Hematopoietic multipotent progenitor cell treated with erythropoietin and hydrocortisone succinate and interleukin-3 and kit ligand, for 17 days (in vitro differentiated cells): ENCODE results near the gene CD38.
"Not testable (repeated sequence)": the region's sequence is repeated elsewhere in the genome, so short reads cannot be mapped to it uniquely, and the experiment has no call there.

Source experiments
- DNase-seq: peaks from one replicate; pipeline ENCODE4 v3.0.0-alpha.2; 2015; ENCODE audit warnings: low spot score

CD38 gene

DNA sequence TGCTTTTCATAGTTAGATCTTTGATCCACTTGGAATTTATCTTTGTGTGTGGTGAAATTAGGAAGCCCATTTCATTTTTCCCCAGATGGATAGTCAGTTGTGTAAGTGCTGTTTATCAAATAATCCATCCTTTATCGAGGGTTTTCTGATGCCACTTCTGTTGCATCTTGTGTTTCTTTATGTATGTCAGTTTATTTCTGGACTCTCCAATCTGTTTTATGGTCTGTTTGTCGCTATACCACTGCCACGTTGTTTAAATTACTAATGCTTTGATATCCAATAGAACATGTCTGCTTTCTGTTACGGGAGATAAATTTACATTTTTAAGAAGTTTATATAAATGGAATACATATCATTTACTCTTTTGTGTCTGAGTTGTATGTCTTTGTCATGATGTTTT is 21.0 kb downstream of the CD38 start:
- no peak for DNase-seq

DNA sequence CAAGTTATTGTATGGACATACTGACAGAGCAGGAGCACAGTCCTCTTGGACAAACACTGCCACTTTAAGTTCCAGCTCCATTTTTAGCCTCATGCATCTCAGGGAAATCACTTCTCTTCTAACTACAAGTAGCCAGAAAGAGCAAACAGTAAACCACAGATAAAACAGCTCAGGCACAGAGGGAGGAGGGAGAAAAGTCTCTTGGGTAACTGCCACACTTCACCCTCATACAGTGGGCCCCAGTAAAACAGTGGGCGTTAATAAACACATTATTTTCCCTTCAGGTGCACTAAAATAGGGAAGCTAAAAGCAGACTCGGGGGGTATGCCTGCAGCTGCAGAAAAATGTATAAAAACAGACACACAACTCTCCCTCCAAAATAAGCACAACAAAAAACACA is 21.6 kb downstream of the CD38 start:
- no peak for DNase-seq

DNA sequence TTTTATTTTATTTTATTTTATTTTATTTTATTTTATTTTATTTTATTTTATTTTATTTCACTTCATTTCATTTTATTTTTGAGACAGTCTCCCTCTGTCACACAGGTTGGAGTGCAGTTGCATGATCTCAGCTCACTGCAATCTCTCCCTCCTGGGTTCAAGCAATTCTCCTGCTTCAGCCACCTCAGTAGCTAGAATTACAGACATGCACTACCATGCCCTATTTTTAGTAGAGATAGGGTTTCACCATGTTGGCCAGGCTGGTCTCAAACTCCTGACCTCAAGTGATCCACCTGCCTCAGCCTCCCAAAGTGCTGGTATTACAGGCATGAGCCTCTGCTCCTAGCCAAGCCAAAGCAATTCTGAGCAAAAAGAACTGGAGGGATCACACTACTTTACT is 24.4 kb downstream of the CD38 start:
- DNase-seq: not testable (repeated sequence)

DNA sequence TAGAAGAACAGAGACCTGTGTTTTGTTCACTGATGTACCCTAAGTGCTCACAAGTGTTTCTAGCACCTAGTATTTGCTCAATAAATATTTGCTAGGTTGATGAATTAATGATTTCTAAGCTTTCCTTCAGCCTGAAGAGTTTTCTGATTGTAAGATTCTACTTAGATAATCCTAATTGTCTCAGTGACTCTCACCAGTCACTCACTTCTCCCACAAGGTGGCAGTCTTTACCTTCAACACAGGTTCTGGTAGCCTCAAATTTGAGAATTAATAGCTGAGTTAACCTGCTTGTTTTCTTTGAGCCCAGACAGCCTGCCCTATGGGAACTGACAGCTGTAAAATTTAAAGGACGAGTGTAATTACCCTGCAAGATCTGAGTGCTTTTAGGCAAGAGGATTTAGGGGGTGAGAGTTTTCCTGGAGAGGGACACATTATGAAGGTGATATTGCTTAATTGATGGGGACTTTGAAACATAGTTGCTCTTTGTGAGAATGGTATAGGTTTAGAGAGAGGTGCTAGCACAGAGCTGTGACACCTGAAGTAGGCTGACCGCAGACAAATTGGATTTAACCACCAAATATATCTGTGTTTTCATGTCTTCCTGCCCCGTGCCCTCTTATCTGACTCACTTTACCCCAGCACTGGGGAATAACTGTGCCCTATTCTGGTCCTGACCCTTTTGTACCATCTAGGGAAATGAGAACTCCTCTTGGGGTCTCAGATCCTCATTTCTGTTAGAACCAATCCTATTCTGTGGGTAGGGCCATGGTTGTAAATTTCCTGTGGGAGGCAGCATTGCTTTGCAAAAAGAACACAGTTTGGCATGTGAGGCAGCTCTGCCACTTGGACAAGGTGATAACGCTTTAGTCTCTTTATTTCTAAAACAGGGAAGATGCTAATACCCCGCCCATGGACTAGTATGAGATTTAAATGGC is 27.7 kb downstream of the CD38 start:
- DNase-seq: no peak

DNA sequence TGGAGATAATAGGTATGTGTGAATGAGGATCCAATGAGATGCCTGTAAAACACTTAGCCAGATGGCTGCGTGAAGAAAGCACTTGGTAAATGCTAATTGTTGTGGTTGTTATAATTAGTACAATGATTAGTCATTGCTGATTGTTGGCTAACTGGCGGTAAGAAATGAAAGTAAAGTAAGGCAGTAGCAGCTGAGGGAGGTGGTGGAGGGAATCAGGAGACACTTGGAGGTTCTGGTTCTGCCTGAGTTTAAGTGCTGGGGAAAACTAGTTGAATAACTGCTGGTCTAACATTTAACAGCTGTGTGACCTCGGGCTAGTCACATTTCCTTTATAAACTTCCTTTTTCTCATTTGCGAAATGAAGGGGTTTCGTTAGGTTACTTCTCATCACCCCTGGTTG is 30.9 kb downstream of the CD38 start:
- DNase-seq: no peak

DNA sequence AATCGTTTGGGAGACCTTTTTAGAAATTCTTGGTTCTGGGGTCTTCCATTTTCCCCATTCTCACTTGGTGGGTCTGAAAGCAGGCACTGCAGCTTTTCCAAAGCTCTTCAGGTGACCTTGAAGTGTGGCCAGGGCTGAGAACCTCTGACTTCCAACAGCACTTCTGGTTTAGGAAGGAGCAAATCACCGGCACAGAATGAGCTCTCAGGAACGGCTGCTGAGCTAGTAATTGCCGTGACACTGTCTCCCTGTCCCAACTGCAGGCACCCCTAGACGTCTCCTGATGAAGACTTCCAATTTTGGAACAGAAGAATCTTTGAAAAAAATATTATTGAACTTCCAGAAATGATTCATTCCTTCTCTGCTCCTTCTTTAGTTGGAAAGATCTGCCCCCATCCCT is 31.3 kb downstream of the CD38 start:
- DNase-seq: no peak

DNA sequence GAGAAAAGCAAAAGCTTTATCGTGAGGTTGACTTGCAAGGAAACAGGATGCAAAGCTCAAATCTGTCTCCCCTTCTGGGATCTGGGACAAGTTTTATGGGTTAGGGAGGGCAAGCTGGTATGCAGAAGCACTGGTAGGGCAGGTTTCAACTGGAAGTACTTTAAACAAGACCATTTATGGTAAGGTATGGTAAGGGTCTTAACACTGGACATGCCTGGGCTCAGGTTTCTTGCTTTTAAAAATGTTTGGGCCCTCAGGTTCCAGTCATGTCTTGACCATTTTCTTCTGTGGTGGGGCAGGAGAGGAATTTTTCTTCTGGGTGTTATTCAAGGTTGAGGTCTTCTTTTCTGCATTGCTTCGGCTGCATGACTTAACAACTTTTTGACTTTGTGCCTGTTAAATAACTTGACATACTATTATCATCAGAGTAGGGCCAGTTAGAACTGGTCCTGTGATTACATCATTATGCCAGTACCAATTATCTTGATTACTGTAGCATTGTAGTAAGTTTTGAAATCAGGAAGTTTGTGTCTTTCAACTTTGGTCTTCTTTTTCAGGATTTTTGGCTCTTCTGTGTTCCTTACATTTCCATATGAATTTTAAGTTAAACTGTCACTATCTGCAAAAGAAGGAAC is 33.7 kb downstream of the CD38 start:
- DNase-seq: no peak

DNA sequence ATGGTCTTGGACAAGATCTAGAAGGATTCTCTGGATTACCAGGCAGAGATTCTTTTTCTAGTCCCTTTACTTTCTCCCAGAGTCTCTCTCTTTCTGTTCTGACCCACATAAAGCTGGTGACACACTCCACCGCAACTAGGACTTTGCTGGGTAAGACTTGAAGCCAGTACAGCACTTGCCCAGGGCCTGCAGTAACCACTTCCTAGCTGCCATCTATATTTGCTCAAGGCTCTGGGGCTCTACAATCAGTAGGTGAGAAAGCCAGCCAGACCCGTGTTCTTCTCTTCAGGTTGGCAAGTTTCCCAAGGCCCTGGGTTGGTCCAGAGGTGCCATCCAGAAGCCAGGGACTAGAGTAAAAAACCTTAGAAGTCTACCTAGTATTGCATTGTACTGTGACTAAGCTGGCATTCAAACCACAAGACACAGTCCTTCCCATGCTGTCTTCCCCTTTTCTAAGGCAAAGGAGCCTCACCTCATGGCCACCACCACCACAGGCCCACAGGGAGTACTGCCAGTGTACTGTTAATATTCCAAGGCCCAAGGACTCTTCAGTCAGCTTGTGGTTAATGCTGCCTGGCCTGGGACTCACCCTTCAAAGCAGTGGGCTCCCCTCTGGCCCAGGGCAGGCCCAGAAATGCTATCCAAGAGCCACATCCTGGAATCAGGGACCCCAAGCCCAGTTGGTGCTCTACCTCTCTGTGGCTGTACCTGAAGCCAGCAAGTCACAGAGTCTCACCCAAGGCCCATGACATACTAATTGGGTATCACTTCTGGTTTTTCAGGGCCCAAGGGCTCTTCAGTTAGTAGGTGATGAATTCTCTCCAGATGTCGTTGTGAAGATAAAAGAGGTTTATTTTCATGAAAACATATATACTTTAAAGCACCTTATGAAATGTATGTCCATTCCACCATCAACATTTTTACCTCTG is 54.7 kb downstream of the CD38 start:
- DNase-seq: no peak

DNA sequence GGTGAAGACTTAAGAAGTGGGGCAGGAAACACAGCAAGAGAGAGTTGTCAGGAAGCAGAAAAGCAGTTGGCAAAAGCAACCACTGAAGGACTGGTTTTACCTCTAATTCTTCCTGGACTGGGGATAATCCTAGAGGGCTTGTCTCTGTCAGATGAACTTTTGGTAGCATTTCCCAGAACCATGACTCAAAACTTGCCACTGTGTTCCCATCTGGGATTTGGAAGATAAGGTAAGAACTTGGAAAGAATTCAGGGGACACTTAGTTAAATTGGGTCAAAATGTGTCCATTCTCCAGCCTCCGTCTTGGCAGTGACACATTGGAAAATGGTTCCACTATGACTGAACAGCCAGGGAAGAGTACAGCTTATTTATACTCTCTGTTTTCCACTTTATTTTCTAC is 55.7 kb downstream of the CD38 start:
- no peak for DNase-seq

DNA sequence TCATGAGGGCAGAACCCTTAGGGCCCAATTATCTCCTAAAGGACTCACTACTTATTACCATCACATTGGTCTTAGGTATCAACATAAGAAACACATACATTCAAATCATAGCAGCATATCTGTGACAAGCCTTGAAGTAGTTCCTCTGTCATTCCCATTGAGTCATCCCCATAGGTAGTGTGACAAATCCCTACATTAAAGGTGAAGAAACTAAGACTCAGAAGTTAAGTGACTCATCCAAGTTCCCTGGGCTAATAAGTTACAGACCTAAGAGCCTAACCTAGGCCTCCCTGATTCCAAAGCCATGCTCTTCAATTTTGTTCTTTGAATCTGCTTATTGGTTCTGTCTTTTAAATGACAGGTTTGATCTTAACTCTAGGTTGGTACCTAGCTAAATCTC is 58.2 kb downstream of the CD38 start:
- DNase-seq: no peak

DNA sequence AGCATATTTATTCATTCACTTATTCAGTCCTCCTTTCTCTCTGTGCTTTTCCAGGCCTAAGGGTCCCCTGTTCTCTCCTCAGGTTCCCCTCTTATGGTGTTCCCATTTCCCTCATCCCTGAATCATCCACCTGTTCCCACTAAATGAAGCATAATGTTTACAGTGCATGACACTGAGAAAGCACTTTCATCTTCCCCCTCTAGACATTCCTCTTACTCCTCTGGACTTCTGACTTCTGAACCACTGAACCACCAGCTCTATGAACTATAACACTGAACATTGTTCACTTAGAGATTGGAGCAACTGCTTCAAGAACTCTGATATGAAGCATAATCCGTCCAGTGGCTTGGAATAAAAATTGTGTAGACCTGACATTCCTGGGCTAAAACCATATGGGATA is 59.5 kb downstream of the CD38 start:
- no peak for DNase-seq

DNA sequence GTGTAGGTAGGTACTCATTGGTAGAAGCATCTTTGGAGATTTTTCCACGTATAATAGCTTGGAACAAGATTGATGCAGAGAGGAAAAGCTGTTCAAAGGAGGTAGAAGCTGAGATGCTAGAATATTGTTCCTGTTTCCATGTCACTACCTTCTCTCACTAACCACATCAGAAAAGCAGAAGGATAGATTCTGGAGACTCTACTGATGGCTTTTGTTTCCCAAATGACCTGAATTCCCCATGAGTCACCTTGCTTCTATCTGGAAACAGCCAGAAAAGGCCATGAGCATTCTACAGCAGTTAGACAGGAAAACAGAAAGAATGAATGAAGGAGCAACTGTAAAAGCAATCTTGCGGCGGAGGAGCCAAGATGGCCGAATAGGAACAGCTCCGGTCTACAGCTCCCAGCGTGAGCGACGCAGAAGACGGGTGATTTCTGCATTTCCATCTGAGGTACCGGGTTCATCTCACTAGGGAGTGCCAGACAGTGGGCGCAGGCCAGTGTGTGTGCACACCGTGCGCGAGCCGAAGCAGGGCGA is 63.1 kb downstream of the CD38 start:
- not testable (repeated sequence) for DNase-seq

DNA sequence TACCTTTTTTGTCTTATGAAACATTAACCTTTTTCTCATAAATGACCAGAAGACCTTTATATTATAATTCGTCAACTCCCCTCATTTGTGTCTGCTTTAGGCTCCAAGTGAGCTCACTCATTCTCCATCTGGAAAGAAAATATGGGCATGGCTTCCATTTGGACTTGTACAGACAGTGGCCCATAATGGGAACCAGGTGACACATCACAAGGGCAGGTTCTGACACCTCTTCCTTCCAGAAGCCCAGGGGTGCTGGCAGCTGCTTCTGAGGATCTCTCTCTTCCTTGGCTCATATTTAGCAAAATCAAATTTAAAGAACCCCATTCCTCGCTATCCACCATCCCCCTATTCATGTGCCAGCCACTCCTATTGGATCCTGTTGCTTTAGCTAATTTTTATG is 69.6 kb downstream of the CD38 start:
- no peak for DNase-seq

DNA sequence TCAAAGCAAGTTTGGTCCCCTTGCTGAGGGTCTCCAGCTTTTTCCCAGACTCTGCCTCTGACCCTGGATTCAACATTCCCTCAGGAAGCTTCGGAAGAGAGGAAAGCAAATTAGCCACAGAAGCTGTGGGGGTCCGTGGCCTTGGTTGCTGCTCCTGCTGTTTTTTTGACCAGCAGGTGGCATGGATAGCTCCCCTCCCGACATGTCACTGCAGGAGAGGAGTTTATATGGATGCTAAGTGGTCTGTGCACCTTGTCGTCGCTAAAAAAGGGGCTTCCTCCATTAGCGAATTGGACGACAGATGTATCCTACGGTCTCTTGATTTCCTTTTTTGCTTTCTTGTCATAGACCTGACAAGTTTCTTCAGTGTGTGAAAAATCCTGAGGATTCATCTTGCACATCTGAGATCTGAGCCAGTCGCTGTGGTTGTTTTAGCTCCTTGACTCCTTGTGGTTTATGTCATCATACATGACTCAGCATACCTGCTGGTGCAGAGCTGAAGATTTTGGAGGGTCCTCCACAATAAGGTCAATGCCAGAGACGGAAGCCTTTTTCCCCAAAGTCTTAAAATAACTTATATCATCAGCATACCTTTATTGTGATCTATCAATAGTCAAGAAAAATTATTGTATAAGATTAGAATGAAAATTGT is 70.2 kb downstream of the CD38 start:
- no peak for DNase-seq

DNA sequence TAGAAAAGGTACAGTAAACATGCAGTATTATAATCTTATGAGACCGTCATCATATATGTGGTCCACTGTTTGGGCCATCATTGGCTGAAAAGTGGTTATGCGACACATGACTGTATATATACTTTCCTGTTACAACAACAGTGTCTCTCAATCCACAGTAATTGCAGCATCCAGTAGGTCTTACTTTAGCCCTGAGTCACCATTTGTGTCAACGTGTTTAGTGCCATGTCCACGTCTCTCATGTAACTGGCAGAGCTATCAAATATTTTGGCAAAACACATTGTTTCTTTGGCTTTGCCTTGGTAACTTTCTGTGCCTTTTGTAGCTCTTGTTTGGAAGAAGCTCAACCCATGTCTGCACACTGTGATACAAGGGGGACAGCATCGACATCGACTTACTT is 73.8 kb downstream of the CD38 start:
- DNase-seq: no peak

DNA sequence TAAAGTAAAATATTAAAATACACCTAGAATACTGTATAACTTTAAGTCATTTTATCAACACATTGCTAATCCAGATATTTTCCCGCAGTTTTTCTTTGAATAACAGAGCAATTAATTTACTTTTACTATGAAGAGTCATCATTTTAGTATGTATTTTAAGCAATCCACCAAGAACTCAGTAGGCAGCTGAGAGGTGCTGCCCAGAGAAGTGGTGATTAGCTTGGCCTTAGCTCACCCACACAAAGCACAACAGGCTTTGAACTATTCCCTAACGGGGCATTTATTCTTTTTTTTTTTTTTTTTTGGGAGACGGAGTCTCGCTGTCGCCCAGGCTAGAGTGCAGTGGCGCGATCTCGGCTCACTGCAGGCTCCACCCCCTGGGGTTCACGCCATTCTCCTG is 74.4 kb downstream of the CD38 start:
- no peak for DNase-seq

DNA sequence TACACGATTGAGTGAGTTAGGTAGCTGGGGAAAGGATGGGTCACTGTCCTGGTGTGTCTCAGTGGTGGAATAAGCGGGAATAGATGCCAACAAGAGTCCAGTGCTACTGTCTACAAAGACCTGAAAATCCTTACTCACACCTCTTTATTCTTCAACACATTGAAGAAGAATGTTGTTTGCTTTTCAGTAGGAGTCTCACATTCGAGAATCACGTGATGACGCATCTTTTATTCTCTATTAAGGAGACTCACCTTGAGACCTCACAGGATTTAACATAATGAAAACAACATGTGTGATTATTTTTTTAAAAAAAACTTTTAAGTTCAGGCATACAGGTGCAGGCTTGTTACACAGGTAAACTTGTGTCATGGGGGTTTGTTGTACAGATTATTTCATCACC is 75.2 kb downstream of the CD38 start:
- DNase-seq: no peak

DNA sequence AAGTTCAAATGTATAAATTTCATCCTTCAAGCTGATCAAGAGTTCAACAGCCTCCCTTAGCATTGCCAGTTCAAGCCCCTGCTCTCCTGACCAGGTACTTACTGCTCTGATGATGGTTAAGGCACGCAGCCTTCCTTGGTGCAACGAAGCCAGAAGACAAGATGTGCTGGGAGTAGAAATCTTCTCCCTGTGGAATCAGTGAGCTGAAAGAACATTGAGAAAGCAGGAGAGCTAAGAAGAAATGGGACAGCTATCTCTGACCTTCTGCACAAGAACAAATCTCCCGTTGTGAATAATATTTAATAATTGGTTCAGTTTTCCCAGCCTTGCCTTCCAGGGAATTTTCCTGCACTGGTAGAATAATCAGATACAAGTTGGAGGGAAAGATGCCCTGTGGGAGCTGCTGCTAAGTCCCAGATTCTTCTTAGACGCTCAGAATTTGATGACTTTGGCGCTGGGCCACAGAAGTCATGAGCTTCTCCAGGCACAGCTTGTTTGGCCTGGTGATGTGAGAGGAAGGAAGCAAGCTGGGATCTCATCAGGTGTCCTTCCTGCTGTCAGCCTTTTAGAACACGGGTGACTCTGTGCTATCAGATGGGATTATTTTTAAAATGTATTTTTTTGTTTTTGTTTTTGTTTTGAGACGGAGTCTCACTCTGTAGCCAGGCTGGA is 77.8 kb downstream of the CD38 start:
- no peak for DNase-seq

DNA sequence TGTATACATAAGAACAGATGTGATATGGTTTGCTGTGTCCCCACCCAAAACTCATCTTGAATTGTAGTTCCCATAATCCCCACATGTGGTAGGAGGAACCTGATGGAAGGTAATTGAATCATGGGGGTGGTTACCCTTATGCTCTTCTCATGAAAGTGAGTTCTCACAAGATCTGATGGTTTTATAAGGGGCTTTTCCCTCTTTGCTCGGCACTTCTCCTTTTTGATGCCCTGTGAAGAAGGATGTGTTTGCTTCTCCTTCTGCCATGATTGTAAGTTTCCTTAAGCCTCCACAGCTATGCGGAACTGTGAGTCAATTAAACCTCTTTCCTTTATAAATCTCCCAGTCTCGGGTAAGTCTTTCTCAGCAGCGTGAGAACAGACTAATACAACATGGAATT is 83.1 kb downstream of the CD38 start:
- not testable (repeated sequence) for DNase-seq

DNA sequence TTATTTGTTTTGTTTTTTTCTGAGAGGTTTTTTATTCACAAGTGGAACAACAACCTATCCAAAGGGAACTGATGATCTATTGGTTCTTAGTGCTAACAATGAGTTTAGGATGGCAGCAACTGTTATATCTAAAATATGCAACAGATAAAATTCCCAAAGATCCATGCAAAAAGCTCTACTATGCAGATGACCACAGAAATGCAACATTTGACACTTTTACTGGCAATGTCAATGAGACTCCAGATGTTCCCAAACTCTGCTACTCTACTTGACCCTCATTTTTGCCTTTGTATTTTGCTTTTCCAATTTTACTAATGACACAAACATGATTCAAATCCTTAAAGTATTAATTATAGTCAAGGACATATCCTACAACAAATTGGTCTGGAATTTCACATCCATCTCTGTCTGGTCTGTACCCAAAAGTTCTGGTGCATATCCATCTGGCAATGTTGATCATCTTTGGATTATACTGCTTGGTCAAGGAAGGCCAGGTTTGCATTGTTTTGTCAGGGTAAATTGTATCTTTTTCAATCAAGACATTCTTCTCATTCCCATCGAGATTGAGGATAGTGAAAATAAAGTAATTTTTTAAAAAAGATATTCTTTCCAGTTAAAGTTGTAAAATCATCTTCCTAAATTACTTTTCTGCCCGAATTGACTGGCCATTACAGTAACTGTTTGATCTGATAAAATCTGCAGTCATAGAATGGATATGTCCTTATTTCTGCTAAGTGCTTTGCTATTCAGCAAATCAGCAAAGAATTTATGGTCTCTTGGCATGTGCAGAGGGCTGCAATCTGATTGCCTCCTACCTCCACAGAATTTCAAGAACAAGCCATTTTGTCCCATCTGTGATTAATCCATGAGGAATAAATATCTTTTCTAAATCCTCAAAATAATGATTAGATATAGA is 86.8 kb downstream of the CD38 start:
- DNase-seq: no peak
